GM19468 (cell line): Measurements from ENCODE around the gene CEP290.

Experiments used
- ATAC-seq: cut with Tn5 transposase; IDR thresholded peaks from one replicate; pipeline ENCODE4 v1.9.1; 2021; ENCODE audit warnings: mild to moderate bottlenecking, moderate library complexity, moderate number of reproducible peaks; ENCODE audit not compliant: unreplicated experiment; ENCODE audit errors: extremely low read depth

Gene CEP290

DNA sequence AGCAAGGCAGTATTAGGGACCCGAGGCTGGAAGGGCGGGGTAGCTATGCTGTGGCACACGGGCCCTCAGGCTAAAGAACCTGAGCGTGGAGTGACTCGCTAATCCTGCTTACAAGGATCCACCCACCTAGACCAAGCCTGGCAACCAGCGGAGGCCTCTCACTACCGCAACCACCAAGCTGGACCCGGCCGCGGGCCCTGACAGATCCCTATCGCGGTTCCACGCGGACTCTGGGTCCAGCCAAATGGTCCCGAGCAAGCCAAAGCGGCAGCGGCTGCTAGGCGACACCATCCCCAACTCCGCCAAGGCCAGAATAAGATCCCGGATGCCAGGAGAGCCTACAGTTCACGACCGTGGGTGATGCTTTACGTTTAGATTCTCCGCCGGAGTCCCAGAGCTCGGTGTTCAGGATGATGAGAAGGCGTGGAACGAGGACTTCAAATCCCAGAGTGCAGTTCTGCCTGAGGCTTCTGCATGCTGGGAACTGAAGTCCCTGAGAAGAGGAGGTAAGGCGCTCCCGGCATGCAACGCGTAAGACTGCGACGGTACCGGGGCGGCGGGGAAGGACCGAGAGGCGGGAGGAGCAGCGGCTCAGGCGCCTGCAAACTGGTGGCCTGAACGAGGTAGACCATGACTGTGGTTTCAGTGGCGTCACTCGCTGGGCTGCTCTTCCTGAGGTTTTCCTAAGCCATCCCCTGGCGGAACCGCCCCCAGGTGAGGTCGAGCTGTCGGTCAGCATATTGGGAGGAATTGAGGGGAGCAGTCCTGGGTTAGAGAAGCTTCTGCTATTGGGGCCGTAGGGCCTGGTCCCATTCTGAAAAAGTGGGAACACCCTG is at the start of gene CEP290, which contains the start of gene TMTC3:
Gene CEP290, minus strand, starts transcription at position 315 of the 836 bp plus-strand sequence. CDS start 781 bp downstream, outside the sequence.
Gene TMTC3, plus strand, starts transcription at position 534 of the 836 bp plus-strand sequence. CDS start 6,009 bp downstream, outside the sequence.
- peak; percentile 94 for ATAC-seq

- no peak for ATAC-seq
Observed at GRCh38 chr12:88188180-88188579, 46.3 kb upstream of the CEP290 start.

DNA sequence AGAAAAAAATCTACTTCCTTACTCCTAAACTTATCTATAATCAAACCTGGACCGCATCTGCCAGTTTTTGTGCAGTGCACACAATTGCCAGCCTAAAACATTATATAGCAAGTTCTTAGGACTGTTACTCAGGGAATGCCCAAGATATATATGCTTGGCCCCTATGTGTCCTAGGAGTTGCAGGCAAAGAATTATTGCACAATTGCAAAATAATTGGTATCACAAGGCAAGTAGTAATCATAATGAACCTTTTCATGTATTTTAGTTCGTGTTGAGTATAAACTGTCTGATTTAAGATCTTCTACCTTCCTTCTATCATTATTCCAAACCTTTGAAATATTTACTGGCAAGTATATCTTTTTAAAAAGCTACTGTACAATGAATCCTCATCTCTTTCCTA is 45.7 kb upstream of the CEP290 start:
- ATAC-seq, result no peak

GRCh38 chr12:88185988-88186387 is 44.1 kb upstream of the CEP290 start:
- no peak for ATAC-seq

DNA sequence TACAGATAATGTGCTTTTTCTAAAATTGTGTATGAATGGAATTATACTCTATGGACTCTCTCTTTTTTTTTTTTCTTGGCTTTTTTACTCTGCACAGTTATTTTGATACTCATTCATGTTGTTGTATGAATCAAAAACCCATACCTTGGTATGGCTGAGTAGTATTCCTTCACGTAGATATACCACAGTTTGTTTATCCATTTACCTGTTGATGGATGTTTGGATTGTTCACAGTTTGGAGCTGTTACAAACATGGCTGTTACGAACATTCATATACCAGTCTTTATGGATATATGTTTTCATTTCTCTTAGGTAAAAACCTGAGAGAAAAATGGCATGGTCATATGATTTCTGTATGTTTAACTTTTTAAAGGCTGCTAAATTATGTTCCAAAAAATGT is 43.4 kb upstream of the CEP290 start:
- ATAC-seq, result no peak

DNA sequence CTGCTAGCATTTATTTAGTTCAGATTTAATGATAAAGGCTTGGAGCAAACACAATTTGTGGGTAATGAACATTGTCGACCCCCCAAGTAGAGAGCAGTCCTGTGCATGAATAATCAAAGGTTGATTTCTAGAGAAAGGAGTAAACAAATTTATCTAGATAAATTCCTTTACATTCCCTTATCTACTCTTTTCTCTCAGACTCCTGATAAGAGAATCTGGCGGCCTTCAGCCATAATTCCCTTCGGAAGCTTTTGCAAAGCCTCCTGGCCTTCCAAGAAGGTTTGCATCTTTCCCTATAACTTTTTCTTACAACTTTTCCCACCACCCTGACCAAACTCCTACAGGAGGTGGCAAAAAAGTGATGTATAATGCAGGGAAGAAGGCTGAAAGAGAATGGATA is 42.3 kb upstream of the CEP290 start:
- ATAC-seq, result no peak

DNA sequence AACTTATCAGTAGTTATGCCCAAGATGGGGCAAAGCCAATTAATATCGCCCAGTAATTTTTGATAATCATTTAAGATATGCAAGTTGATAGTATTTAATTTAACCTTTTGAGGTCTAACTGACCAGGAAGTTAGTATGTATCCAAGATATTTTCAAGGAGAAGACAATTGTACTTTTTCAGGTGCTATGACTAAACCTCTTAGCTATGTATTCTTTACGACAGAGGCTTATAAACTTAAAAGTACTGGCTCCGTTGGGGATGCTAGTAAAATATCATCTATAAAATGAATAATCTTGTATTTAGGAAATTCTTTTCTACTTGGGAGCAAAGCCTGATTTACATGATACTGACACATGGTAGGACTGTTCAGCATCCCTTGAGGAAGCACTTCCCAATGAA is 40.5 kb upstream of the CEP290 start:
- ATAC-seq, result no peak

GRCh38 chr12:88181881-88182280 is 40.0 kb upstream of the CEP290 start:
- ATAC-seq, result no peak

DNA sequence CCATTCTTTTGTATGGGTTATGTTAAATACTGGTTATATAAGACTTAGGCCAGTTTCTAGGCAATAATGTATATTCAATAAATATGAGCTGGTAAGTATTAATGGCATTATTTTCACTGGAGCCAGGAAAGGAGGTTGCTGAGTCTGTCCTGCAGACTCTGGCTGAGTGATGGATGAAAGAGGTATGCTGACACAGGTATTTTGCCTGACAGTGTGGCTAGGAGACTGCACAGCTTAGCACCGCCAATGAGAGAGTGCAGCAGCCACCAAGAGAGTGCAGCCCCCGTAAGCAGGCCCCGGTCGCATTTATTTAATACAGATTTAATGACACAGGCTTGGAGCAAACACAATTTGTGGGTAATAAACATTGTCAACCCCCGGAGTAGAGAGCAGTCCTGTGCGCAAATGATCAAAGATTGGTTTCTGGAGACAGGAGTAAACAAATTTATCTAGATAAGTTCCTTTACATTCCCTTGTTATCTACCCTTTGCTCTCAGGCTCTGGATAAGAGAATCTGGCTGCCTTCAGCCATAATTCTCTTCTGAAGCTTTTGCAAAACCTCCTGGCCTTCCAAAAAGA is 37.6 kb upstream of the CEP290 start:
- no peak for ATAC-seq

DNA sequence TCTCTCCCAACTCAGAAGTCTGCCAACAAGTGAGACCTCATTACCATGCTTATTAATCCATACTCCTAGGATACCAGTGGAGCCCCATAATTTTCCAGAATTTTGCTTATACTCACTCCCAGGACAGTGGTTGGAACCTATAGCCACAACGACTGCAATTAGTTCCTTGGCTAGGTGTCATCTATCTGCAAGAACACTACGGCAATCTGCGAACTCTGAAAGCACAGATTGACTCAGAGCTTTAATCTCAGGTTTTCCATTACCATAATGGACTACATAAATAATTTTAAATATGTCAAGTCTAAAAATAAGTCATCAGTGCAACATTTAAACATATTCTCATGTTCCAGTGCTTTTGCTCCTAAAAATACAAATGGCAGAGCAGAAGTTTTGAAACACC is 33.7 kb upstream of the CEP290 start:
- ATAC-seq, result no peak

- no peak for ATAC-seq
Observed at GRCh38 chr12:88172844-88173407, 31.0 kb upstream of the CEP290 start.

GRCh38 chr12:88167384-88167783 is 25.5 kb upstream of the CEP290 start:
- no peak for ATAC-seq

GRCh38 chr12:88166179-88166578 is 24.3 kb upstream of the CEP290 start:
- no peak for ATAC-seq

DNA sequence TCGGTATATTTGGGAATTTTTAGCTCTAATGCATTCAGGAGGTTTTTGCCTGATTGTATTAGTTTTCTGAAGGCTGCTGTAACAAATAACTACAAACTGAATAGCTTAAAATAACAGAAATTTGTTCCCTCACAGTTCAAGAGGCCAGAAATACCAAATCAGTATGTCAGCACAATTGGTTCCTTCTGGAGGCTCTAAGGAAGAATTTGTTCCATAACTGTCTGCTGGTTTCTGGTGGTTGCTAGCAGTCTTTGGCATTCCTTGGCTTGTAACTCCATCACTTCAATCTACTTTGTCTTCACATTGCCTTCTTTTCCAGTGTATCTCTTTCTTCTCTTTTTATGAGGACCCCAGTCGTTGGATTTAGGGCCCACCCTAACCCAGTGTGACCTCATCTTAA is 21.5 kb upstream of the CEP290 start:
- no peak for ATAC-seq

- ATAC-seq, result no peak
Observed at GRCh38 chr12:88156075-88156654, 14.3 kb upstream of the CEP290 start.

DNA sequence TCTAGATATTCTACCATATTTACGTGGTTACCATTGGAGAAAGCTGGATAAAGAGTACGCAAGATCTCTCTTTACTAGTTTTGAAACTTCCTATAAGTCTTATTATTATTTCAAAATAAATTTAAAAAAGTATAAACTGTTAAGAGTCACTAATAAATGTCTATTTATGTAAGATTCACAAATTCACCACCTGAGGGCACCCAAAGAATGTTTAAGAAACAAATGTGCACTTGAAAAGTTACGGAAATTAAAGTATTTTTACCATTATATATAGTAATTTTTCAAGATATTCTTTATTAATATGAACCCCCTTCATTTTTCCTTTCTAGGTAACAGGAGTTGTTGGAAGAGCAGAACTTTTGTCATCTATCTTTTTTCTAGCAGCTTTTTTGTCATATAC is 12.1 kb upstream of the CEP290 start:
- ATAC-seq, result no peak

DNA sequence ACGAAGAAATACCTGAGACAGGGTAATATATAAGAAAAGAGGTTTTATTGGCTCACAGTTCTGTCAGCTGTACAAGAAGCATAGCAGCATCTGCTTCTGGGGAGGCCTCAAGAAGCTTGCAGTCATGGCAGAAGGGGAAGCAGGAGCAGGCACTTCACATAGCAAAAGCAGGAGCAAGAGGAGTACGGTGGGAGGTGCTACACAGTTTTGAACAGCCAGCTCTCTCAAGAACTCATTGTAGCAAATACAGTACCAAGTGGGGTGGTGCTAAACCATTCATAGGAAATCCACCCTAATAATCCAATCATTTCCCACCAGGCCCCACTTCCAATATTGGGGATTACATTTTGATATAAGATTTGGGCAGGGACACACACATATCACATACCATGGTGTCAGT is 8.2 kb upstream of the CEP290 start:
- no peak for ATAC-seq

- ATAC-seq, result no peak
Observed at GRCh38 chr12:88145567-88146505, 3.9 kb upstream of the CEP290 start.

GRCh38 chr12:88144546-88145468 is 2.9 kb upstream of the CEP290 start:
- no peak for ATAC-seq
